Measurements from ENCODE around the gene SCN3A.

SCN3A gene

GRCh38 chr2:165147186-165148045, 56.4 kb downstream of the SCN3A start:
- TF ChIP-seq, protein P1, sequence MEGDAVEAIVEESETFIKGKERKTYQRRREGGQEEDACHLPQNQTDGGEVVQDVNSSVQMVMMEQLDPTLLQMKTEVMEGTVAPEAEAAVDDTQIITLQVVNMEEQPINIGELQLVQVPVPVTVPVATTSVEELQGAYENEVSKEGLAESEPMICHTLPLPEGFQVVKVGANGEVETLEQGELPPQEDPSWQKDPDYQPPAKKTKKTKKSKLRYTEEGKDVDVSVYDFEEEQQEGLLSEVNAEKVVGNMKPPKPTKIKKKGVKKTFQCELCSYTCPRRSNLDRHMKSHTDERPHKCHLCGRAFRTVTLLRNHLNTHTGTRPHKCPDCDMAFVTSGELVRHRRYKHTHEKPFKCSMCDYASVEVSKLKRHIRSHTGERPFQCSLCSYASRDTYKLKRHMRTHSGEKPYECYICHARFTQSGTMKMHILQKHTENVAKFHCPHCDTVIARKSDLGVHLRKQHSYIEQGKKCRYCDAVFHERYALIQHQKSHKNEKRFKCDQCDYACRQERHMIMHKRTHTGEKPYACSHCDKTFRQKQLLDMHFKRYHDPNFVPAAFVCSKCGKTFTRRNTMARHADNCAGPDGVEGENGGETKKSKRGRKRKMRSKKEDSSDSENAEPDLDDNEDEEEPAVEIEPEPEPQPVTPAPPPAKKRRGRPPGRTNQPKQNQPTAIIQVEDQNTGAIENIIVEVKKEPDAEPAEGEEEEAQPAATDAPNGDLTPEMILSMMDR (IDR thresholded peaks at IDR 0.05; ENCODE audit: extremely low read depth, missing control alignments) = no peak
- DNase-seq (ENCODE audit: low spot score) = no peak

DNA sequence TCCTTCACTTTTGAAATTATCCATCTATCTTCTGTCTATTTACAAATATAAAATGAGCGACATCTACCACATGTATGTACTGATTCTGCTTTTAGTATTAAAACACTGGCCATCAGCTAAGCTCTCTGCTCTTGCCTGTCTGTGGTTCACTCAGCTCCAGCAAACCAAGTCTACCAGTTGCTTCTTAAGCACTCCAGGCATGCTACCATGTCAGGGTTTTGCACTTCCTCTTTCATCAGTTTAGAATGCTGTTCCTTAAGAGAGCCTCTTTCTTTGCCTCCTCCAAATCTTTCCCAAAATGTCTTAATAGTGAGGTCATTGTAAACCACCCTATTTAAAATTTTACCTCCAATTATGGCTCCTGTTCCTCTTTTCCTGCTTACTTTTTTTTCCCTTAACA, 59.5 kb downstream of the SCN3A start:
- no peak for DNase-seq (ENCODE audit: low spot score)
- TF ChIP-seq, protein P1 (IDR thresholded peaks at IDR 0.05; ENCODE audit: extremely low read depth, missing control alignments) = no peak

- TF ChIP-seq, protein P1 (IDR thresholded peaks at IDR 0.05; ENCODE audit: extremely low read depth, missing control alignments) = no peak
- DNase-seq (ENCODE audit: low spot score) = no peak
Measured at GRCh38 chr2:165141601-165142354, 62.1 kb downstream of the SCN3A start.

- TF ChIP-seq, protein P1 (IDR thresholded peaks at IDR 0.05; ENCODE audit: extremely low read depth, missing control alignments) = no peak
- DNase-seq (ENCODE audit: low spot score) = no peak
Measured at GRCh38 chr2:165126244-165126643, 77.6 kb downstream of the SCN3A start.

GRCh38 chr2:165122521-165122920, 81.3 kb downstream of the SCN3A start:
- DNase-seq (ENCODE audit: low spot score) = no peak
- TF ChIP-seq, protein P1 (IDR thresholded peaks at IDR 0.05; ENCODE audit: extremely low read depth, missing control alignments) = no peak

- TF ChIP-seq, protein P1 (IDR thresholded peaks at IDR 0.05; ENCODE audit: extremely low read depth, missing control alignments) = no peak
- no peak for DNase-seq (ENCODE audit: low spot score)
Measured at GRCh38 chr2:165120740-165121467, 82.9 kb downstream of the SCN3A start.
